AG20443 (cell line): Measurements from ENCODE around the gene ZNF274.
"Not testable (repeated sequence)": the region's sequence is repeated elsewhere in the genome, so short reads cannot be mapped to it uniquely, and the experiment has no call there.

ENCODE experiments used
- DNase-seq: peaks from one replicate; pipeline ENCODE4 v3.0.0; 2012; ENCODE audit warnings: low spot score, mixed read lengths

ZNF274 gene

DNA sequence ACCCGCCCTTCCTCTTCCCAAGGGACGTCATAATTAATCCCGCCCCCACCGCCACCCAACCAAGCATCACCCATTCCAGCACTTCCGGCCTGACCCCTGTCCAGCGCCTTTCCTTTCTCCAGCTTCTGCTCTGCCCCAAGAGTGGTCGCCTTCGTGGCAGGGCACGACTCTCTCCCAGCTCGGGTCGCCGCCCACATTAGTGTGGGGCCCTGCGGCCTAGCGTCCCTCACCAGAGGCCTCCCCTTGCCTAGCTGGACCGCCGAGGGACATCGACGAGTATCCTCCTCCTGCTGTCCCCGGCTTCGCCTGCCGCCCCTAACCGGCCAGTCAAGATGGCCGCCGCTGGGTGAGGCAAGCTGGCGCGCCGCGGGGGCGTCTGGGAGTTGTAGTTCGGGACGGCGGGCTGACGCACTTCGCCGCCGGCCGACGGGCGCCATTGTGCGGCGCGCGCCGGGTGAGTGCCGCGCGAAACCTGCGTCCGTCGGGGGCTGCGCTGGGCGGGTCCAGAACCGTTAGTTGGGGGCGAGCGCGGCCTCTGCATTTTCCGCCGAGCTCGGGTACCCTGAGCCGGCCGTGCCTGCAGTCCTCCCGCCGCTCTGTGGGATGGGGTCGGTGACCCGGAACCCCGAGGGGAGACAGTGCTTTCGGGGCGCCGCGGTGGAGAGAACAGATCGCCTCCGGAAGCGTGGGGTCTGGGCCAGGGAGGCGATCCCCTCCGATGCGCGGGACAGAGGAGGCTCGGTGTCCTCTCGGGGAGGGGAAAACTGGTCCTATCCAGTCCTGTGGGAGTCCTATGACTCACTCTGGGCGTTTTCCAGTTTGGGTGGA lies at the start of gene ZNF274:
ZNF274 (plus strand) TSS at position 73 of the 828 bp plus-strand sequence. CDS start 905 bp downstream, outside the sequence.
- DNase-seq, result peak; percentile 97

DNA sequence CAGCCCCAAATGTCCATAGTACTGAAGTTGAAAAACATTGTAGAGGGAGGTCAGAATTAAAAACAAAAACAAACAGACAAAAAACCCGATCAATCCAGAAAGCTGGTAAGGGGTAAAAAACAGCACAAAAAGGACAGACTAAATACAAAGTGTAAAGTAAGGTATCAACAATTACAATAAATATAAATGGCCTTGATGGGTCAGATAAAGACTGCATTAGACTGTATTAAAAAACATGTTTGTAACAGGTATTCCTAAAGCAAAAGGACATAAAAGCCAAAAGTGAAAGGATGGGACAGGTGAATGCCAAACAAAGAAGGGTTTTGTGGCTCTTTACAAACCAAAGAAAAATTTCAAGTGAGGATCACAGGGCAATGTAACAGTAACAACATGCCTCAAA lies 48.6 kb upstream of the ZNF274 start:
- DNase-seq, result no peak

DNA sequence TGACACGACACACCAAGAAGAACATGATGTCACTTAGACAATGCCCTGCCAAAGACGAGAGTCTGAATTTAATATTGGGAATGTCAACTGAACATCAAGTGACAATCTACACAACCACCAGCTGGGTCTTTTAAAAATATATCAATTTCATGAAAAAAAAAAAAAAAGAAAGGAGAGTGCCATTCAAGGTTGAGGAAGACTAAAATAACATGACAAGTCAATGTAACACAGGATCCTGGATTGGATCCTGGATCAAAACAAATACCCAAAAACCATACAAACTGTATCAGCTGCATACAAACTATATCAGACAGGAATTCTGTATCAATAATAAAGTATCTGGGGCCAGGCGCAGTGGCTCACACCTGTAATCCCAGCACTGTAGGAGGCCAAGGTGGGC lies 37.0 kb upstream of the ZNF274 start:
- DNase-seq, result no peak

GRCh38 chr19:58147475-58147874 lies 35.4 kb upstream of the ZNF274 start:
- DNase-seq, result not testable (repeated sequence)

- DNase-seq, result peak; percentile 99
Observed at GRCh38 chr19:58150328-58150921, 32.4 kb upstream of the ZNF274 start, which contains the start of gene ZNF329. Gene ZNF329, minus strand, starts transcription at chr19:58150789. Its CDS starts 21,286 bp downstream, at chr19:58129503.

GRCh38 chr19:58153386-58153785 lies 29.5 kb upstream of the ZNF274 start:
- no peak for DNase-seq

DNA sequence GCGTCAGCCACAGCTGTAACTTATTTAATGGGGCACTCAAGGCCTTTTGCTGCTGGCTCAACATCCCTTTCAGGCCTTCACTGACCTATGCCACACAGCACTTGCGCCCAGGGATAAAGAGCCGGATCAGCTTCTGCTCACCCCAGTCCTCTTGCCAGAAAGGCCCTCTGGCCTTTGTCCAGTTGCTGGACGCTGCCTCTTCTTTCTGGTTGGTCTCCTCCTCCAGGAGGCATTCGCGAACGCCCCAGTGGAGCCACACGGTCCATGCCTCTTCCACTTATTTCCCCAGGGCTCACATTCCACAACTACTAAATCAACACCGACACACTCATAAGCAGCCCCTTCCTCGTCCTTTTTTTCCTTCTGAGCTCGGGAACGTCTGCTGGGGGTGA lies 28.6 kb upstream of the ZNF274 start:
- peak; percentile 61 for DNase-seq

GRCh38 chr19:58154679-58155648 lies 27.9 kb upstream of the ZNF274 start:
- peak; percentile 98 for DNase-seq

- no peak for DNase-seq
Observed at GRCh38 chr19:58157045-58157728, 25.7 kb upstream of the ZNF274 start.

DNA sequence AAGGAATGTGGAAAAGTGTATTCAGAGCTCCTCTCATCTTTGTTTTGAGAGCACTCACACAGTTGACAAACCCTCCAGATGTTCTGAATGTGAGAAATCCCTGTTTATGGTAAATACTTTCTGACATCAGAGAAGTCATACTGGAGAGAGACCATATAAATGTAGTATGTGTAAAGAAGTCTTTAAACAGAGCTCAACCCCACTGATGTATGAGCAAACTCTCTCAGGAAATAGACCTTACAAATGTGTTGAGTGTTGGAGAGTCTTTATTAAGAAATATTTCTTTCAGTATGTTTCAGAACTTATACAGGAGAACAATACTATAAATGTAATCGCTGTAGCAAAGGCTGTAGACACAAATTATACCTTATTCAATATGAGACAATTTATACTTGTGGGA lies 16.6 kb upstream of the ZNF274 start:
- no peak for DNase-seq

DNA sequence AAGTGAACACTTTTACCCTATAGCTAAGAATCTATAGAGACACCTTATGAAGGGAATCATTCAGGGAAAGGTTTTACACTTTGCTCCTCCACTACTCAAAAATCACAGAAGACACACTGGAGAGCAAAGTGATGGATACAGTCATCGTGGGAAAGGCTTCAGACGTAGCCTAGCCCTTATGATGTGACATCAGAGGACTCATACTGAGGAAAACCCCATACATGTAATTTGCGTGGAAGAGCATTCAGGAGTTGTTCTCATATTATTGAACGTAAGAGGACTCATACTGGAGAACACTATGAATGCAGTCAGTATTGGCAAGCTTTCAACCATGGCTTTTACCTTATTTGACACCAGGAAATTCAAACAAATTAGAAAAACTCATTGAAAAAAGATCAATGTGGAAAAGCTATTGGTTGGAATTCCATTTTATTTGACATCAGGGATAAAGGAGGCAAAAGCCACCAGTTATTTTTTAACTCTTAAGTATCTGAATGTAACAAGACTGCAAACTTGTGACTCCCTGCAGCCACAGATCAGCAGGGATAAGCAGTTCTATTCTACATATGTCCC lies 16.1 kb upstream of the ZNF274 start:
- no peak for DNase-seq

DNA sequence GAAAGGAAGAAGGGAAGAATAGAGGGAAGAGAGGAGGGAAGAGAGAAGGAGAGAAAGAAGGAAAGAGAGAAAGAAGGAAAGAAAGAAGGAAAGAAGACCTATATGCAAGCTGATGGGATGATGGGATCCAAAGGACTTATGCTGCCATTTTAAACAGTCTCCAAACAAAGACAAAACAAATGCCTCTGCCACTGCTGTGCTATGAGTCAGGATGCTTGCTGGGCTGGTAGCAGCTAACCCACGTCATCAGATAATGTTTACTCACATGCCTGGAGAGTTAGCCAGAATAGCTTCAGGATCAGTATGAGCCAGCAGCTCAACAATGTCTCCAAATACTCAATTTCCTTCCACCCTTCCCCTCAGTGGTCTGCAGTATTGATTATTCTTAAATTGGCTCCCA lies 12.0 kb upstream of the ZNF274 start:
- DNase-seq, result no peak

DNA sequence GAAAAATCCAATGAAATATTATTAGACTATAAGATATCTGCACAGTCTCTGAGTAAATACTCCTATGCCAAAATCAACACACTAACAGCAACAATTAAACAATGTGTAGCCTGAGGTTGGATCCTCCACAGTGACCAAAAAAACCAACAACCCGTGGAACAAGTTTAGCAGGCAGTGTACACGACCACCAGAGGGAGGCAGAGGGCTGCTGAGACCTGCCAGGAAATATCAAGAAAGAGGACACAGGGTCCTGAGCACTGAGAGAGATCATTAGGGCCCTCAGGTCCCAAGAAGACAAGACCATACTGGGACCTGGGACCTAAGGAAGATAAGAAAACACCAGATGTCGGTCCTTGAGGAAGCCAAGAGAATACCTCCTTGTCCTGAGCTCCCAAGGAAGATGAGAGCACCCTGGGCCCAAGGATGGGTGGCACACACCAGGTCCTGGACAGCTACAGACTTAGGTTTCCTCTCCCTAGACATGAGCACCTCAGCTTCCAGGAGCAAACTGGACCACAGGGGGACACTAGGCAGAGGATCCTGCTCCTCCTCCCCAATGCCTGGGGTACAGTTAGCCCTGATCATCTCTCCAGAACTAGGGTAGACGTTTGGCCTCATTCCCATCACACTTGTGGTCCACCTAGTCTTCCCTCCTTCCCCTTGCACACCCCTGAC lies 822 bp upstream of the ZNF274 start:
- DNase-seq, result no peak

GRCh38 chr19:58182577-58182988 lies 278 bp upstream of the ZNF274 start:
- DNase-seq, result peak; percentile 92

DNA sequence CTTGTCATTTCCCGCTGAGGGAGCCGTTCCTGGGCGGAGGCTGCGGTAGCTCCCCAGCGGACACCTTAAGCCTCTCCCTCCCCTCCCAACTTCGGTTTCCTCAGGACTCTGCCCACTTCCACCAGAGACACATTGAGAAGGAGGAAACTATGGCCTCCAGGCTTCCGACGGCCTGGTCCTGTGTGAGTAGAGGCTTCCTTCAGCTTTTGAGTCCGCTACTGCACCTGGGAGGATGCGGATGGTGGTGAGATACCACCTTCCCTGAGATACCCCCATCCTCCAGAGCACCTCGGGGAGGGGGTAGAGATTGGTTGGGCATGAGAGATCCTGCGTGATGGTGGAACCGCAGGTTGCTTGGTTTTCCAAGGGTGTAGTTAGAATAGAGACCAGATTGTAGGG lies 955 bp downstream of the ZNF274 start:
- DNase-seq, result no peak

DNA sequence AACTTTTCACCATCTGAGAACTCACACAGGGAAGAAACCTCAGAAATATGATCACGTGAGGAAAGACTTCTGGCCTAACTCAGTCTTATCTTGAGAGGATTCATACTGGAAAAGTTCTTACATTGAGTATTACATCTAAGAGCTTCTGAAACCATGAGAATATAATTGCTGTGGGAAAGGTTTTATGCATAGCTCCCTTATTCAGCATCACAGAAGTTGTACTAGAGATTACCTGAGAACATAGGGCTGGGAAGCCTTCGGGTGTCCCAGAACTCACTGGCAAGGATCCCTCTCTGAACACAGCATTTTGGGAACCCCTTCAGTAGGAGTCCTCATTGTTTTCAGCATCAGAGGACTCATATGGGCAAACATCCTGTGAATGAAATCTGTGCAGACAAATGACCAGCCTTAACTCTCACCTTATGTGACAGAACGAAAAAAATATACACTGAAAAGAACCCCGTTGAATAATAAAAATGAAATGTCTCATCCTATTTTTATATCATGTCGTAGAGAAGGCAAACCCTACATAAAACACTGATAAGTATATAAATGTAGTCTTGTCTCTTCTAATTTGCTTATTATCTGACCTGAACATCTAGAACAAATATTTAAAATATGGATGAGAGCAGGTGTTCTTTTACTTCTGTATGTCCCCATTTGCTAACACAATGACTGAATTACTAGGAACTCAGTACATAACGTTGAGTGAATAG lies 14.2 kb downstream of the ZNF274 start:
- DNase-seq, result no peak

GRCh38 chr19:58203814-58204475 lies 21.1 kb downstream of the ZNF274 start:
- DNase-seq, result no peak

- DNase-seq, result no peak
Observed at GRCh38 chr19:58204566-58204965, 21.7 kb downstream of the ZNF274 start.

- no peak for DNase-seq
Observed at GRCh38 chr19:58209577-58209976, 26.7 kb downstream of the ZNF274 start.
